K562 (cell line): Measurements from ENCODE around the gene SPAG9. TPM values are rescaled to one million over a fixed set of nuclear protein-coding genes. Genes with fewer than 3 reads are reported as not detected.

Source experiments
- ATAC-seq: fragments of 200-7000 bp; cut with Tn5 transposase; 3 replicates; pipeline ENCODE4 v1.9.1; 2020; ENCODE audit warnings: moderate library complexity
- BruUV-seq: library from RNA; stranded (reverse); fragments of 400-500 nt; replicated peaks from 2 replicates; lab custom pipeline; 2021; lab: Mats Ljungman, UMichigan
- CTCF ChIA-PET: fragments of 300-600 bp; formaldehyde crosslinking; extraction: SDS; loops from one replicate; lab custom pipeline; 2021; ENCODE audit warnings: low intra/inter-chr PET ratio; lab: Yijun Ruan, JAX
- POLR2A ChIA-PET: fragments of 300-600, 350-650 bp; sonication (Branson Sonifier 250); formaldehyde crosslinking; extraction: SDS; loops from one replicate; lab custom pipeline; 2021; ENCODE audit warnings: antibody characterized with exemption, inconsistent platforms; lab: Yijun Ruan, JAX
- DNase-seq, 4 experiments: peaks; one replicate each; pipeline versions ENCODE4 v3.0.0 to v3.0.0-alpha.2; 2011 to 2018; ENCODE audit warnings: low spot score in 3 of 4, mixed read lengths in 3 of 4; ENCODE audit errors: extremely low read depth in 1 of 4
- FAIRE-seq: peaks from 2 replicates; lab custom pipeline; 2011; peaks lifted over from hg19 to GRCh38; lab: Jason Lieb, UNC
- H2AFZ ChIP-seq: 2 replicates; pipeline ENCODE4 v1.6.0; 2011; ENCODE audit warnings: low read depth, low read length, control low read depth, inconsistent platforms
- H3K27ac ChIP-seq: fragments of 200-600 bp; 3 replicates; pipeline ENCODE4 v1.8.0; 2011; ENCODE audit warnings: low read depth, mild to moderate bottlenecking, control low read depth, inconsistent platforms, low read length, moderate library complexity, mixed read lengths; ENCODE audit errors: extremely low read depth
- H3K27me3 ChIP-seq, 2 experiments: fragments of 300-600 bp in 1 of 2; 2 replicates in 1 of 2; 3 replicates in 1 of 2; pipeline versions ENCODE4 v1.6.0 to v1.8.0; 2011; ENCODE audit warnings: inconsistent platforms in 2 of 2, low read length in 2 of 2, mild to moderate bottlenecking in 1 of 2, mixed read lengths in 1 of 2, moderate library complexity in 1 of 2; ENCODE audit not compliant: control insufficient read depth in 2 of 2, insufficient read depth in 2 of 2
- H3K36me3 ChIP-seq: fragments of 300-600 bp; 3 replicates; pipeline ENCODE4 v1.8.0; 2011; ENCODE audit warnings: mild to moderate bottlenecking, low read length, inconsistent platforms; ENCODE audit not compliant: control insufficient read depth, insufficient read depth
- H3K4me1 ChIP-seq, 2 experiments: fragments of 200-600 bp in 1 of 2; replicated peaks in 1 of 2; 2 replicates in 1 of 2; 3 replicates in 1 of 2; pipeline versions ENCODE4 v1.5.1 to v1.8.0; 2011; ENCODE audit warnings: inconsistent platforms in 2 of 2, low read length in 2 of 2, mild to moderate bottlenecking in 1 of 2, mixed read lengths in 1 of 2, moderate library complexity in 1 of 2; ENCODE audit not compliant: control insufficient read depth in 2 of 2, insufficient read depth in 2 of 2
- H3K4me2 ChIP-seq: 2 replicates; pipeline ENCODE4 v1.6.1; 2011; ENCODE audit warnings: low read length, control low read depth, inconsistent platforms, mixed read lengths; ENCODE audit not compliant: insufficient read depth
- H3K4me3 ChIP-seq: fragments of 200-600 bp; sonication (generic), shearing (Covaris generic); 2 replicates; pipeline ENCODE4 v1.5.1; 2016; ENCODE audit warnings: control low read depth, inconsistent platforms
- H3K79me2 ChIP-seq: fragments of 200-600 bp; 3 replicates; pipeline ENCODE4 v1.8.0; 2011; ENCODE audit warnings: low read length, inconsistent platforms; ENCODE audit not compliant: control insufficient read depth, insufficient read depth
- H3K9ac ChIP-seq, 2 experiments: 2 replicates each; pipeline versions ENCODE4 v1.6.0 to v1.6.1; 2011; ENCODE audit warnings: low read depth in 2 of 2, low read length in 2 of 2, control low read depth in 1 of 2, inconsistent platforms in 1 of 2, mild to moderate bottlenecking in 1 of 2, mixed read lengths in 1 of 2; ENCODE audit not compliant: insufficient read depth in 1 of 2
- H3K9me1 ChIP-seq: one replicate; pipeline ENCODE4 v1.6.0; 2011; ENCODE audit warnings: inconsistent platforms, mild to moderate bottlenecking, low read length, moderate library complexity; ENCODE audit not compliant: control insufficient read depth, insufficient read depth
- H3K9me3 ChIP-seq: replicated peaks from 2 replicates; pipeline ENCODE4 v1.5.1; 2011; ENCODE audit warnings: low read depth, low read length, inconsistent platforms; ENCODE audit not compliant: control insufficient read depth, insufficient read depth
- H4K20me1 ChIP-seq: replicated peaks from 2 replicates; pipeline ENCODE4 v1.6.1; 2011; ENCODE audit warnings: low read length, inconsistent platforms, mixed read lengths; ENCODE audit not compliant: control insufficient read depth, insufficient read depth
- BRF2 ChIP-seq: IDR thresholded peaks from 3 replicates; pipeline ENCODE4 v1.6.1; 2011; ENCODE audit warnings: borderline replicate concordance, mild to moderate bottlenecking; ENCODE audit not compliant: insufficient read length, insufficient read depth
- ESRRB ChIP-seq: fragments of 250-450 bp; sonication (Bioruptor Pico); IDR thresholded peaks from 2 replicates; pipeline ENCODE4 v1.5.0; 2020; ENCODE audit warnings: mild to moderate bottlenecking, moderate library complexity, borderline replicate concordance
- HMG20B ChIP-seq: fragments of 250-450 bp; sonication (Bioruptor Pico); IDR thresholded peaks from 2 replicates; pipeline ENCODE4 v1.5.0; 2021; ENCODE audit warnings: mild to moderate bottlenecking
- PCBP1 ChIP-seq: fragments of 200-400 bp; formaldehyde crosslinking; IDR thresholded peaks from 2 replicates; pipeline ENCODE4 v1.6.1; 2018; ENCODE audit warnings: mild to moderate bottlenecking, low read depth, low read length; ENCODE audit not compliant: poor library complexity, severe bottlenecking
- POLR2G ChIP-seq: fragments of 200-400 bp; formaldehyde crosslinking; IDR thresholded peaks from 2 replicates; pipeline ENCODE4 v1.6.1; 2017; ENCODE audit warnings: low read depth, mild to moderate bottlenecking, antibody characterized with exemption, low read length, moderate library complexity
- PRMT5 ChIP-seq: sonication (generic); formaldehyde crosslinking; IDR thresholded peaks from 2 replicates; pipeline ENCODE4 v1.5.0; 2020; ENCODE audit warnings: missing genetic modification reagents
- PRPF4 ChIP-seq: fragments of 200-400 bp; formaldehyde crosslinking; IDR thresholded peaks from one replicate; pipeline ENCODE4 v1.6.1; 2017; ENCODE audit warnings: low read length, low read depth, mild to moderate bottlenecking; ENCODE audit not compliant: insufficient read depth, poor library complexity, severe bottlenecking
- PTBP1 ChIP-seq: fragments of 200-400 bp; formaldehyde crosslinking; IDR thresholded peaks from 2 replicates; pipeline ENCODE4 v1.6.1; 2017; ENCODE audit warnings: low read depth, low read length
- RBM34 ChIP-seq: fragments of 200-400 bp; formaldehyde crosslinking; IDR thresholded peaks from 2 replicates; pipeline ENCODE4 v1.6.1; 2018; ENCODE audit warnings: low read length, borderline replicate concordance; ENCODE audit not compliant: insufficient read depth
- SMAD2 ChIP-seq: fragments of 150-350 bp; IDR thresholded peaks from 2 replicates; pipeline ENCODE4 v1.6.1; 2014; ENCODE audit warnings: low read depth, mild to moderate bottlenecking, low read length
- TAF7 ChIP-seq: fragments of 450-650 bp; IDR thresholded peaks from 2 replicates; pipeline ENCODE4 v1.6.1; 2016; ENCODE audit warnings: missing genetic modification characterization, missing compliant biosample characterization
- ZNF507 ChIP-seq: conservative IDR thresholded peaks from 2 replicates; pipeline ENCODE4 v1.6.1; 2017; ENCODE audit warnings: missing genetic modification characterization, missing compliant biosample characterization
- ZNF589 ChIP-seq: fragments of 200-800 bp; sonication (Bioruptor generic); IDR thresholded peaks from 2 replicates; pipeline ENCODE4 v1.6.1; 2016; ENCODE audit warnings: low read depth, missing genetic modification characterization, missing compliant biosample characterization
- ZNF77 ChIP-seq: fragments of 250-450 bp; sonication (Bioruptor Pico); IDR thresholded peaks from 2 replicates; pipeline ENCODE4 v1.5.0; 2020
- WGBS: fragments of 100-300 bp; shearing (Covaris generic); methylation state at CpG from one replicate; pipeline ENCODE4 v1.1.6; 2016; ENCODE audit warnings: low coverage, mixed read lengths; ENCODE audit not compliant: insufficient coverage; ENCODE audit errors: missing lambda C conversion rate; 5-methylcytosine and 5-hydroxymethylcytosine counted together
- in situ Hi-C: fragments of 300-500 bp; cut with MboI; formaldehyde crosslinking; loops from 4 replicates; pipeline ENCODE4 v1.15.0; 2018; ENCODE audit warnings: inconsistent platforms, mixed read lengths
- intact Hi-C: fragments of 100-400 bp; cut with micrococcal nuclease; formaldehyde crosslinking; loops from 2 replicates; pipeline ENCODE4 v1.14.2; 2022
- polyA plus RNA-seq, 8 experiments: library from polyadenylated mRNA; depleted of rRNA in 4 of 8; stranded (reverse) in 5 of 8; unstranded in 3 of 8; fragments of >200 nt; fragmentation: Nextera tagmentation in 2 of 8; fragmentation: Illumina TruSeq in 1 of 8; extraction: Ambion mirVana in 2 of 8; extraction: Trizol in 1 of 8; gene quantifications; 2 replicates each; pipeline versions ENCODE4 v1.2.1 to v1.2.3, GENCODE V29; 2011 to 2014; ENCODE audit warnings: inconsistent platforms in 1 of 8, missing spikeins in 1 of 8
- total RNA-seq, 7 experiments: library from RNA; depleted of rRNA in 6 of 7; stranded (reverse); fragments of >200 nt in 6 of 7; fragmentation: Illumina TruSeq in 2 of 7; extraction: Trizol in 2 of 7; gene quantifications; 2 replicates each; pipeline versions ENCODE4 v1.2.1 to v1.2.3, GENCODE V29; 2011 to 2021; ENCODE audit warnings: low replicate concordance in 1 of 7
- TF ChIP-seq, protein P1 (sequence below): fragments of 450-650 bp; IDR thresholded peaks from 2 replicates; pipeline ENCODE4 v1.6.1; 2016; ENCODE audit warnings: low read depth

Gene SPAG9
- total and polyA plus RNA-seq, 9 of the 15 experiments (the other 6 are each of a cell fraction or from before 2014, with no cell fraction given): 12.2 to 99.2 (median 58.2) TPM

DNA sequence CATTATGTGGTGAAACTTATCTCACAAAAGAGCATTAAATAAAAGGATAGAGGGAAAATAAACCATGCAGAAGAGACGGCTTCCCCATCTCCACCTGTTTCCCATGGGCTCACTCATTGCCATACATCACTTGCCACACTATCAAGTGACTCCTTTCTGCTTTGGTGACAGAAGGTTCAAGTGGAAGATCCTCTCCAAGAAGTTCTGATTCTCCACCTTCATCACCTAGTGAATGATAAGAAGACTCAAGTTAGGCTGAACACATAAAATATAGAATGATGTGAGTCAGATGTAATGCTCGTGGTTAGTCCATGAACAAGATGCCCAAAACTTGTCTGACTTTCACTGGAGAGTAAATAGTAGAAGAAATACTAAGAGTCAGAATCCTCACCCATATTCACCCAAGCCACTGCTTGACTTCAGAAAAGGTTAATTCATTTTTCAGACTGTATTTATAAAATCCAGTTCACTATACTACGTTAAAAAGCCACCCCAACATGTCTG, 154.5 kb downstream of the SPAG9 start:
- Histone ChIP-seq H4K20me1 (no peaks in the 10 kb centered on the region), H3K27me3 (no peaks in the 10 kb centered on the region), H2AFZ (no peak overlapping the region), H3K27ac (no peak overlapping the region), H3K4me3 (no peak overlapping the region), H3K36me3 (peaks cover 71% of the 10 kb centered on the region), H3K79me2 (no peaks in the 10 kb centered on the region), H3K9me3 (no peaks in the 10 kb centered on the region), H3K9ac (no peak overlapping the region), H3K4me1 (no peaks in the 10 kb centered on the region; a peak in 1 of 5 replicates), H3K4me2 (no peak overlapping the region), H3K9me1 (no peaks in the 10 kb centered on the region)
- ChIA-PET CTCF (no interaction called here), POLR2A (no interaction called here)
- in situ Hi-C loops (no loop called here), intact Hi-C loops (no loop called here)
- 91% methylated on average over 3 of the region's 3 CpGs for WGBS
- ATAC-seq (no peak), DNase-seq (no peak), FAIRE-seq (no peak)
- BruUV-seq: no TSS peak
- TF ChIP-seq, protein P1, sequence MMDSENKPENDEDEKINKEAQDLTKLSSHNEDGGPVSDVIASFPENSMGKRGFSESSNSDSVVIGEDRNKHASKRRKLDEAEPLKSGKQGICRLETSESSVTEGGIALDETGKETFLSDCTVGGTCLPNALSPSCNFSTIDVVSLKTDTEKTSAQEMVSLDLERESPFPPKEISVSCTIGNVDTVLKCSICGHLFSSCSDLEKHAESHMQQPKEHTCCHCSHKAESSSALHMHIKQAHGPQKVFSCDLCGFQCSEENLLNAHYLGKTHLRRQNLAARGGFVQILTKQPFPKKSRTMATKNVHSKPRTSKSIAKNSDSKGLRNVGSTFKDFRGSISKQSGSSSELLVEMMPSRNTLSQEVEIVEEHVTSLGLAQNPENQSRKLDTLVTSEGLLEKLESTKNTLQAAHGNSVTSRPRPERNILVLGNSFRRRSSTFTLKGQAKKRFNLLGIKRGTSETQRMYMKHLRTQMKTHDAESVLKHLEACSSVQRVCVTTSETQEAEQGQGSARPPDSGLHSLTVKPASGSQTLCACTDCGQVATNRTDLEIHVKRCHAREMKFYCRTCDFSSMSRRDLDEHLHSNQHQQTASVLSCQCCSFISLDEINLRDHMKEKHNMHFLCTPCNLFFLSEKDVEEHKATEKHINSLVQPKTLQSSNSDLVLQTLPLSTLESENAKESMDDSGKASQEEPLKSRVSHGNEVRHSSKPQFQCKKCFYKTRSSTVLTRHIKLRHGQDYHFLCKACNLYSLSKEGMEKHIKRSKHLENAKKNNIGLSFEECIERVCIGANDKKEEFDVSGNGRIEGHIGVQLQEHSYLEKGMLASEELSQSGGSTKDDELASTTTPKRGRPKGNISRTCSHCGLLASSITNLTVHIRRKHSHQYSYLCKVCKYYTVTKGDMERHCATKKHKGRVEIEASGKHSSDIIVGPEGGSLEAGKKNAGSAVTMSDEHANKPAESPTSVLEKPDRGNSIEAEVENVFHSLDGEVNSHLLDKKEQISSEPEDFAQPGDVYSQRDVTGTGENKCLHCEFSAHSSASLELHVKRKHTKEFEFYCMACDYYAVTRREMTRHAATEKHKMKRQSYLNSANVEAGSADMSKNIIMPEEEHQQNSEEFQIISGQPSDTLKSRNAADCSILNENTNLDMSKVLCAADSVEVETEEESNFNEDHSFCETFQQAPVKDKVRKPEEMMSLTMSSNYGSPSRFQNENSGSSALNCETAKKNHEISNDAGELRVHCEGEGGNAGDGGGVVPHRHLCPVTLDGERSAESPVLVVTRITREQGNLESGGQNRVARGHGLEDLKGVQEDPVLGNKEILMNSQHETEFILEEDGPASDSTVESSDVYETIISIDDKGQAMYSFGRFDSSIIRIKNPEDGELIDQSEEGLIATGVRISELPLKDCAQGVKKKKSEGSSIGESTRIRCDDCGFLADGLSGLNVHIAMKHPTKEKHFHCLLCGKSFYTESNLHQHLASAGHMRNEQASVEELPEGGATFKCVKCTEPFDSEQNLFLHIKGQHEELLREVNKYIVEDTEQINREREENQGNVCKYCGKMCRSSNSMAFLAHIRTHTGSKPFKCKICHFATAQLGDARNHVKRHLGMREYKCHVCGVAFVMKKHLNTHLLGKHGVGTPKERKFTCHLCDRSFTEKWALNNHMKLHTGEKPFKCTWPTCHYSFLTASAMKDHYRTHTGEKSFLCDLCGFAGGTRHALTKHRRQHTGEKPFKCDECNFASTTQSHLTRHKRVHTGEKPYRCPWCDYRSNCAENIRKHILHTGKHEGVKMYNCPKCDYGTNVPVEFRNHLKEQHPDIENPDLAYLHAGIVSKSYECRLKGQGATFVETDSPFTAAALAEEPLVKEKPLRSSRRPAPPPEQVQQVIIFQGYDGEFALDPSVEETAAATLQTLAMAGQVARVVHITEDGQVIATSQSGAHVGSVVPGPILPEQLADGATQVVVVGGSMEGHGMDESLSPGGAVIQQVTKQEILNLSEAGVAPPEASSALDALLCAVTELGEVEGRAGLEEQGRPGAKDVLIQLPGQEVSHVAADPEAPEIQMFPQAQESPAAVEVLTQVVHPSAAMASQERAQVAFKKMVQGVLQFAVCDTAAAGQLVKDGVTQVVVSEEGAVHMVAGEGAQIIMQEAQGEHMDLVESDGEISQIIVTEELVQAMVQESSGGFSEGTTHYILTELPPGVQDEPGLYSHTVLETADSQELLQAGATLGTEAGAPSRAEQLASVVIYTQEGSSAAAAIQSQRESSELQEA: no peak
- TF ChIP-seq ZNF589 (CRISPR knock-in tag) (no peak), PCBP1 (no peak), HMG20B (CRISPR knock-in tag) (no peak), BRF2 (no peak), POLR2G (no peak), ZNF77 (CRISPR knock-in tag) (no peak), ZNF507 (tag) (no peak), ESRRB (CRISPR knock-in tag) (no peak), PRPF4 (no peak), PRMT5 (no peak), TAF7 (tag) (no peak), RBM34 (no peak), PTBP1 (no peak), SMAD2 (no peak)
